Tibial nerve (tissue), 4 donors: ENCODE measurements around the gene TUFM.

ENCODE experiments used
- EP300 ChIP-seq, 2 donors: sonication (generic); formaldehyde crosslinking; IDR thresholded peaks; one replicate each; pipeline ENCODE4 v1.6.1; 2017; ENCODE audit warnings: antibody characterized with exemption in 2 of 2, mild to moderate bottlenecking in 1 of 2
- POLR2A ChIP-seq, 2 donors: fragments of 450-650 bp; IDR thresholded peaks; one replicate each; pipeline ENCODE4 v1.6.1; 2017; ENCODE audit warnings: antibody characterized with exemption in 2 of 2, mild to moderate bottlenecking in 2 of 2, moderate library complexity in 2 of 2
- TF ChIP-seq, protein P1 (sequence below), 5 experiments: fragments of 200-600 bp in 3 of 5; fragments of 450-650 bp in 2 of 5; sonication (generic) in 3 of 5; IDR thresholded peaks; one replicate each; pipeline ENCODE4 v1.5.1; 2016 to 2019; ENCODE audit warnings: antibody characterized with exemption in 5 of 5, mild to moderate bottlenecking in 3 of 5, moderate library complexity in 2 of 5

DNA sequence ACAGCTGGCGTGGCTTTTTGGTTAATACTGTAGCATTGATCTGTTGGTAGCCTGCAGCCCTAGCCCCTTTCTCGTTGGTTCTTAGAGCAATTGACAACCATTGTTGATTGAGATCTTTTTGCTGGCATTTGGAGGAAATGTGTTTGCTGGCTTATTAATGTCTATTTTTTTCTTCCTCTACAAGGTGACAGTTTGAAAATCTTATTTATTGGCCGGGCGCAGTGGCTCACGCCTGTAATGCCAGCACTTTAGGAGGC is 21.5 kb downstream of the TUFM start:
- TF ChIP-seq, protein P1, sequence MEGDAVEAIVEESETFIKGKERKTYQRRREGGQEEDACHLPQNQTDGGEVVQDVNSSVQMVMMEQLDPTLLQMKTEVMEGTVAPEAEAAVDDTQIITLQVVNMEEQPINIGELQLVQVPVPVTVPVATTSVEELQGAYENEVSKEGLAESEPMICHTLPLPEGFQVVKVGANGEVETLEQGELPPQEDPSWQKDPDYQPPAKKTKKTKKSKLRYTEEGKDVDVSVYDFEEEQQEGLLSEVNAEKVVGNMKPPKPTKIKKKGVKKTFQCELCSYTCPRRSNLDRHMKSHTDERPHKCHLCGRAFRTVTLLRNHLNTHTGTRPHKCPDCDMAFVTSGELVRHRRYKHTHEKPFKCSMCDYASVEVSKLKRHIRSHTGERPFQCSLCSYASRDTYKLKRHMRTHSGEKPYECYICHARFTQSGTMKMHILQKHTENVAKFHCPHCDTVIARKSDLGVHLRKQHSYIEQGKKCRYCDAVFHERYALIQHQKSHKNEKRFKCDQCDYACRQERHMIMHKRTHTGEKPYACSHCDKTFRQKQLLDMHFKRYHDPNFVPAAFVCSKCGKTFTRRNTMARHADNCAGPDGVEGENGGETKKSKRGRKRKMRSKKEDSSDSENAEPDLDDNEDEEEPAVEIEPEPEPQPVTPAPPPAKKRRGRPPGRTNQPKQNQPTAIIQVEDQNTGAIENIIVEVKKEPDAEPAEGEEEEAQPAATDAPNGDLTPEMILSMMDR (IDR thresholded peaks at IDR 0.05) = no peak
- TF ChIP-seq POLR2A (IDR thresholded peaks at IDR 0.05) (no peak), EP300 (IDR thresholded peaks at IDR 0.05) (no peak)
